Esophagus (tissue), 2 donors: ENCODE results near the gene MRPL47. TPM values are rescaled to one million over a fixed set of nuclear protein-coding genes. Genes with fewer than 3 reads are reported as not detected.

ENCODE experiments used
- H3K27ac ChIP-seq, 2 donors: one replicate each; pipeline ENCODE4 v1.5.1; 2013; ENCODE audit warnings: low read depth in 2 of 2, mild to moderate bottlenecking in 2 of 2, inconsistent platforms in 1 of 2, low read length in 1 of 2, moderate library complexity in 1 of 2
- H3K27me3 ChIP-seq, 2 donors: one replicate each; pipeline ENCODE4 v1.6.1; 2013; ENCODE audit warnings: low read length in 2 of 2, control low read depth in 1 of 2, mild to moderate bottlenecking in 1 of 2; ENCODE audit not compliant: insufficient read depth in 2 of 2, control insufficient read depth in 1 of 2
- H3K36me3 ChIP-seq, 2 donors: one replicate each; pipeline ENCODE4 v1.6.1; 2013; ENCODE audit warnings: low read length in 1 of 2; ENCODE audit not compliant: control insufficient read depth in 2 of 2, insufficient read depth in 2 of 2
- H3K4me1 ChIP-seq, 2 donors: one replicate each; pipeline ENCODE4 v1.6.1; 2013; ENCODE audit warnings: low read length in 1 of 2; ENCODE audit not compliant: control insufficient read depth in 2 of 2, insufficient read depth in 2 of 2
- H3K4me3 ChIP-seq, 2 donors: one replicate each; pipeline ENCODE4 v1.5.1; 2013; ENCODE audit warnings: low read length in 2 of 2, mild to moderate bottlenecking in 2 of 2, low read depth in 1 of 2, moderate library complexity in 1 of 2
- H3K9me3 ChIP-seq, 2 donors: one replicate each; pipeline ENCODE4 v1.6.1; 2013; ENCODE audit warnings: mild to moderate bottlenecking in 2 of 2, low read depth in 1 of 2, low read length in 1 of 2, moderate library complexity in 1 of 2; ENCODE audit not compliant: control insufficient read depth in 2 of 2, insufficient read depth in 1 of 2
- WGBS, 2 donors: extraction: QIAGEN DNeasy Blood & Tissue Kit; methylation state at CpG; one replicate each; pipeline ENCODE4 v1.1.7; 2013; 5-methylcytosine and 5-hydroxymethylcytosine counted together
- polyA plus RNA-seq, 2 donors: library from polyadenylated mRNA; stranded (reverse); fragments of 200-250 nt; gene quantifications; one replicate each; pipeline ENCODE4 v1.2.3, GENCODE V29; 2013
- donor health status: healthy with polysubstance abuse.
- donor health status: Bipolar disorder and iron deficiency.

Gene MRPL47
- polyA plus RNA-seq, 2 donors = 38.1 to 45.4 TPM

GRCh38 chr3:179603321-179603720 lies 1.1 kb downstream of the MRPL47 start:
- H3K36me3 ChIP-seq = peaks cover 3 to 5% of the 10 kb centered on the region in 2 donors
- H3K4me3 ChIP-seq = no peak overlapping the region
- no peaks in the 10 kb centered on the region for H3K27me3 ChIP-seq
- peaks cover 0 to 3% of the 10 kb centered on the region in 2 donors for H3K4me1 ChIP-seq
- no peak overlapping the region for H3K27ac ChIP-seq
- 78 to 80% methylated on average over 4 of the region's 4 CpGs for WGBS, 2 donors
- no peaks in the 10 kb centered on the region for H3K9me3 ChIP-seq

GRCh38 chr3:179599531-179599930 lies 4.9 kb downstream of the MRPL47 start:
- Histone ChIP-seq H3K36me3 (peaks cover 5 to 7% of the 10 kb centered on the region in 2 donors), H3K27me3 (no peaks in the 10 kb centered on the region), H3K27ac (no peak overlapping the region), H3K4me1 (no peaks in the 10 kb centered on the region), H3K9me3 (no peaks in the 10 kb centered on the region), H3K4me3 (no peak overlapping the region)
- 84 to 89% methylated on average over 4 of the region's 4 CpGs for whole genome bisulfite sequencing, 2 donors

GRCh38 chr3:179591313-179591712 lies 13.1 kb downstream of the MRPL47 start:
- 78 to 82% methylated on average over 1 of the region's 1 CpG for WGBS, 2 donors
- Histone ChIP-seq H3K4me1 (no peaks in the 10 kb centered on the region), H3K4me3 (no peak overlapping the region), H3K27me3 (no peaks in the 10 kb centered on the region), H3K27ac (no peak overlapping the region), H3K36me3 (peaks cover 0 to 3% of the 10 kb centered on the region in 2 donors), H3K9me3 (no peaks in the 10 kb centered on the region)

- H3K4me3 ChIP-seq = no peak overlapping the region
- no peak overlapping the region for H3K27ac ChIP-seq
- peaks cover 0 to 3% of the 10 kb centered on the region in 2 donors for H3K36me3 ChIP-seq
- 70 to 83% methylated on average over 2 of the region's 2 CpGs for WGBS, 2 donors
- no peaks in the 10 kb centered on the region for H3K9me3 ChIP-seq
- no peaks in the 10 kb centered on the region for H3K27me3 ChIP-seq
- H3K4me1 ChIP-seq = no peaks in the 10 kb centered on the region
Measured at GRCh38 chr3:179590669-179591068, 13.8 kb downstream of the MRPL47 start.

- Histone ChIP-seq H3K9me3 (no peaks in the 10 kb centered on the region), H3K4me3 (no peak overlapping the region), H3K4me1 (no peaks in the 10 kb centered on the region), H3K27ac (no peak overlapping the region), H3K36me3 (peaks cover 1 to 3% of the 10 kb centered on the region in 2 donors), H3K27me3 (no peaks in the 10 kb centered on the region)
Measured at GRCh38 chr3:179589143-179589542, 15.3 kb downstream of the MRPL47 start.

GRCh38 chr3:179580992-179581391 lies 23.4 kb downstream of the MRPL47 start:
- no peaks in the 10 kb centered on the region for H3K9me3 ChIP-seq
- H3K36me3 ChIP-seq = peaks cover 3 to 10% of the 10 kb centered on the region in 2 donors
- 94 to 99% methylated on average over 1 of the region's 1 CpG for WGBS, 2 donors
- H3K4me1 ChIP-seq = no peaks in the 10 kb centered on the region
- no peaks in the 10 kb centered on the region for H3K27me3 ChIP-seq
- H3K4me3 ChIP-seq = no peak overlapping the region
- H3K27ac ChIP-seq = no peak overlapping the region

- Histone ChIP-seq H3K4me3 (no peak overlapping the region), H3K27ac (no peak overlapping the region), H3K36me3 (peaks cover 0 to 2% of the 10 kb centered on the region in 2 donors), H3K27me3 (no peaks in the 10 kb centered on the region), H3K9me3 (peaks cover 0 to 3% of the 10 kb centered on the region in 2 donors), H3K4me1 (no peaks in the 10 kb centered on the region)
- 74 to 78% methylated on average over 3 of the region's 3 CpGs for WGBS, 2 donors
Measured at GRCh38 chr3:179565496-179565895, 38.9 kb downstream of the MRPL47 start.

GRCh38 chr3:179563271-179563783 lies 41.1 kb downstream of the MRPL47 start:
- no peaks in the 10 kb centered on the region for H3K27me3 ChIP-seq
- H3K27ac ChIP-seq = peak overlapping the region; percentile 73 to 93
- H3K4me3 ChIP-seq = peak overlapping the region; percentile 82 to 95
- peaks cover 0 to 3% of the 10 kb centered on the region in 2 donors for H3K9me3 ChIP-seq
- H3K36me3 ChIP-seq = no peaks in the 10 kb centered on the region
- H3K4me1 ChIP-seq = no peaks in the 10 kb centered on the region
- WGBS, 2 donors = 0 to 1% methylated on average over 32 to 40 of the region's 40 CpGs

GRCh38 chr3:179562591-179563270 lies 41.7 kb downstream of the MRPL47 start, which contains the start of gene ACTL6A:
Gene ACTL6A (plus strand): TSS chr3:179562926. CDS start chr3:179563093, 167 bp downstream.
- H3K27ac ChIP-seq = peak within 1 kb of the TSS; percentile 73 to 93
- no peaks in the 10 kb centered on the region for H3K36me3 ChIP-seq
- 0 to 1% methylated on average over 40 to 55 of the region's 55 CpGs for WGBS, 2 donors
- H3K27me3 ChIP-seq = no peaks in the 10 kb centered on the region
- no peaks in the 10 kb centered on the region for H3K4me1 ChIP-seq
- peak within 1 kb of the TSS; percentile 82 to 95 for H3K4me3 ChIP-seq
- H3K9me3 ChIP-seq = peaks cover 0 to 3% of the 10 kb centered on the region in 2 donors

- Histone ChIP-seq H3K27ac (no peak overlapping the region), H3K9me3 (peaks cover 0 to 3% of the 10 kb centered on the region in 2 donors), H3K4me3 (no peak overlapping the region), H3K4me1 (no peaks in the 10 kb centered on the region), H3K27me3 (no peaks in the 10 kb centered on the region), H3K36me3 (no peaks in the 10 kb centered on the region)
- WGBS, 2 donors = 84 to 91% methylated on average over 1 of the region's 1 CpG
Measured at GRCh38 chr3:179560791-179561190, 43.6 kb downstream of the MRPL47 start.
